Natural killer cell (primary cell): ENCODE measurements around the gene SLC39A11. TPM values are rescaled to one million over a fixed set of nuclear protein-coding genes. Genes with fewer than 3 reads are reported as not detected.
"Not testable (repeated sequence)": the region's sequence is repeated elsewhere in the genome, so short reads cannot be mapped to it uniquely, and the experiment has no call there.

ENCODE experiments used
- ATAC-seq, 3 donors: fragments of 150-1000 bp in 2 of 3; fragments of 200-7000 bp in 1 of 3; cut with Tn5 transposase; 1 replicate in 1 of 3; 2 replicates in 2 of 3; pipeline ENCODE4 v1.10.0; 2021; ENCODE audit warnings: mild to moderate bottlenecking in 2 of 3, moderate library complexity in 2 of 3
- DNase-seq, 2 donors: peaks; one replicate each; pipeline versions ENCODE4 v3.0.0 to v3.0.0-alpha.2; 2013 to 2021; ENCODE audit warnings: mixed read lengths in 1 of 2
- H3K27ac ChIP-seq: one replicate; pipeline ENCODE4 v1.5.1; 2013; ENCODE audit warnings: mild to moderate bottlenecking, low read length
- H3K27me3 ChIP-seq: one replicate; pipeline ENCODE4 v1.6.1; 2013; ENCODE audit warnings: low read length; ENCODE audit not compliant: control insufficient read depth, insufficient read depth
- H3K36me3 ChIP-seq: one replicate; pipeline ENCODE4 v1.6.1; 2013; ENCODE audit warnings: low read length; ENCODE audit not compliant: control insufficient read depth, insufficient read depth
- H3K4me1 ChIP-seq: one replicate; pipeline ENCODE4 v1.6.1; 2013; ENCODE audit warnings: low read length; ENCODE audit not compliant: control insufficient read depth, insufficient read depth
- H3K4me3 ChIP-seq: one replicate; pipeline ENCODE4 v1.5.1; 2013; ENCODE audit warnings: low read length
- H3K9me3 ChIP-seq: one replicate; pipeline ENCODE4 v1.6.1; 2013; ENCODE audit warnings: low read length; ENCODE audit not compliant: control insufficient read depth, insufficient read depth
- H3K27ac Mint-ChIP-seq, 2 donors: one replicate each; pipeline ENCODE4 v1.8.0; 2022; ENCODE audit warnings: mild to moderate bottlenecking in 2 of 2, mixed read lengths in 2 of 2, moderate library complexity in 1 of 2
- H3K27me3 Mint-ChIP-seq, 2 donors: one replicate each; pipeline ENCODE4 v1.8.0; 2022; ENCODE audit warnings: low read depth in 2 of 2, mixed read lengths in 2 of 2
- H3K36me3 Mint-ChIP-seq: one replicate; pipeline ENCODE4 v1.8.0; 2022; ENCODE audit warnings: mixed read lengths
- H3K4me1 Mint-ChIP-seq, 2 donors: one replicate each; pipeline ENCODE4 v1.8.0; 2022; ENCODE audit warnings: mixed read lengths in 2 of 2
- H3K4me3 Mint-ChIP-seq: one replicate; pipeline ENCODE4 v1.8.0; 2022; ENCODE audit warnings: mild to moderate bottlenecking, moderate library complexity, mixed read lengths
- H3K9me3 Mint-ChIP-seq, 2 donors: one replicate each; pipeline ENCODE4 v1.8.0; 2022; ENCODE audit warnings: mixed read lengths in 2 of 2
- WGBS: methylation state at CpG from one replicate; pipeline ENCODE4 v1.1.7; 2013; ENCODE audit warnings: missing lambda C conversion rate; ENCODE audit not compliant: insufficient coverage; 5-methylcytosine and 5-hydroxymethylcytosine counted together
- intact Hi-C: fragments of 100-400 bp; cut with micrococcal nuclease; formaldehyde crosslinking; loops from one replicate; pipeline ENCODE4 v1.14.2; 2022
- total RNA-seq, 4 donors: library from RNA; stranded (reverse); fragments of 120-200 nt in 1 of 4; gene quantifications; one replicate each; pipeline versions ENCODE4 v1.2.3 to v1.2.4, GENCODE V29; 2013 to 2022
- TF ChIP-seq, protein P1 (sequence below): fragments of 200-600 bp; IDR thresholded peaks from one replicate; pipeline ENCODE4 v1.8.0; 2022; ENCODE audit warnings: antibody characterized with exemption

SLC39A11 gene
- total RNA-seq, 3 donors from 2014 or later (not counting 1 experiment from before 2014, with no cell fraction given) = 32.6 to 44.9 (median 39.4) TPM

DNA sequence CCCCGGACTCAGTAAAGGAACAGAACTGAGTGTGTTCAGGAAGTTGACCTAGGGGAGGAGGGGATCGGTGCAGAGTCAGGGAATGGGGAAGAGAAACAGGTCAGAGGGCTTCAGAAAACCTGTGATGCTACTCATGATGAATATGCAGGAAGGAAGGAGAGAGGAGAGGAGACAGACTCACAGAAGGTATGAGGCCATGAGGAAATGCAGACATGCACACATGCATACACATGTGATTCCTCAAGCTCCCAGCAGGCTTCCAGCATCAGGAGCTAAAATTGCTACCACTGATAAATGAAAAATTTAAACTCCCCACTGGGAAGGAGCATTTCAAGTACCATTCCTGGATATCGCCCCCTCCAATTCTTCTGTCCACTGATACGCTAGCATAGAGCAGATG, 262.6 kb downstream of the SLC39A11 start:
- Histone ChIP-seq H3K36me3 (no peaks in the 10 kb centered on the region), H3K4me3 (no peak overlapping the region), H3K27ac (no peak overlapping the region), H3K4me1 (no peaks in the 10 kb centered on the region), H3K9me3 (peaks cover 12% of the 10 kb centered on the region), H3K27me3 (no peaks in the 10 kb centered on the region)
- Mint-ChIP-seq H3K27ac (no peak overlapping the region), H3K4me3 (no peak overlapping the region), H3K27me3 (no peaks in the 10 kb centered on the region), H3K4me1 (no peaks in the 10 kb centered on the region), H3K9me3 (peaks cover 0 to 4% of the 10 kb centered on the region in 2 donors), H3K36me3 (peaks cover 24% of the 10 kb centered on the region)
- ATAC-seq = no peak
- intact Hi-C loops = no loop called here
- TF ChIP-seq, protein P1, sequence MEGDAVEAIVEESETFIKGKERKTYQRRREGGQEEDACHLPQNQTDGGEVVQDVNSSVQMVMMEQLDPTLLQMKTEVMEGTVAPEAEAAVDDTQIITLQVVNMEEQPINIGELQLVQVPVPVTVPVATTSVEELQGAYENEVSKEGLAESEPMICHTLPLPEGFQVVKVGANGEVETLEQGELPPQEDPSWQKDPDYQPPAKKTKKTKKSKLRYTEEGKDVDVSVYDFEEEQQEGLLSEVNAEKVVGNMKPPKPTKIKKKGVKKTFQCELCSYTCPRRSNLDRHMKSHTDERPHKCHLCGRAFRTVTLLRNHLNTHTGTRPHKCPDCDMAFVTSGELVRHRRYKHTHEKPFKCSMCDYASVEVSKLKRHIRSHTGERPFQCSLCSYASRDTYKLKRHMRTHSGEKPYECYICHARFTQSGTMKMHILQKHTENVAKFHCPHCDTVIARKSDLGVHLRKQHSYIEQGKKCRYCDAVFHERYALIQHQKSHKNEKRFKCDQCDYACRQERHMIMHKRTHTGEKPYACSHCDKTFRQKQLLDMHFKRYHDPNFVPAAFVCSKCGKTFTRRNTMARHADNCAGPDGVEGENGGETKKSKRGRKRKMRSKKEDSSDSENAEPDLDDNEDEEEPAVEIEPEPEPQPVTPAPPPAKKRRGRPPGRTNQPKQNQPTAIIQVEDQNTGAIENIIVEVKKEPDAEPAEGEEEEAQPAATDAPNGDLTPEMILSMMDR = no peak
- 80% methylated on average over 4 of the region's 4 CpGs for WGBS
- no peak for DNase-seq

DNA sequence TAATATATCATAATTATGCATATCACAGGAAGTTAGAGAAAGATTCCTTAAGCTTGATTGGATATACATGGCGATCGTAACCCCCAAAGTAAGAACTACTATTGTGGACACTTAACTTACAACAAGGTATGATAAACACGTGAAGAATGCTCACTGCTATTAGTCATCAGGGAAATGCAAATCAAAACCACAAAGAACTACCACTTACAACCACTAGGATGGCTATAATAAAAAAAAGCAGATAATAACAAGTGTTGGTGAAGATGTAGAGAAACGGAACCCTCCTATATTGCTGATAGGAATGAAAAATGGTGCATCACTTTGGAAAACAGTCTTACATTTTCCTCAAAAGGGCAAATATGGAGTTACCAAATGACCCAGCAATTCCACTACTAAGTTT, 265.9 kb downstream of the SLC39A11 start:
- Histone ChIP-seq H3K27me3 (no peaks in the 10 kb centered on the region), H3K4me3 (no peak overlapping the region), H3K27ac (no peak overlapping the region), H3K9me3 (peaks cover 16% of the 10 kb centered on the region), H3K4me1 (peaks cover 7% of the 10 kb centered on the region), H3K36me3 (no peaks in the 10 kb centered on the region)
- no peaks in the 10 kb centered on the region for H3K27me3 Mint-ChIP-seq
- peaks cover 6 to 9% of the 10 kb centered on the region in 2 donors for H3K9me3 Mint-ChIP-seq
- TF ChIP-seq, protein P1 = no peak
- H3K4me1 Mint-ChIP-seq = peaks cover 7 to 25% of the 10 kb centered on the region in 2 donors
- intact Hi-C loops = no loop called here
- no peak overlapping the region for H3K4me3 Mint-ChIP-seq
- WGBS = 100% methylated on average over 2 of the region's 4 CpGs
- peaks cover 33% of the 10 kb centered on the region for H3K36me3 Mint-ChIP-seq
- H3K27ac Mint-ChIP-seq = no peak overlapping the region
- DNase-seq = no peak
- no peak for ATAC-seq

DNA sequence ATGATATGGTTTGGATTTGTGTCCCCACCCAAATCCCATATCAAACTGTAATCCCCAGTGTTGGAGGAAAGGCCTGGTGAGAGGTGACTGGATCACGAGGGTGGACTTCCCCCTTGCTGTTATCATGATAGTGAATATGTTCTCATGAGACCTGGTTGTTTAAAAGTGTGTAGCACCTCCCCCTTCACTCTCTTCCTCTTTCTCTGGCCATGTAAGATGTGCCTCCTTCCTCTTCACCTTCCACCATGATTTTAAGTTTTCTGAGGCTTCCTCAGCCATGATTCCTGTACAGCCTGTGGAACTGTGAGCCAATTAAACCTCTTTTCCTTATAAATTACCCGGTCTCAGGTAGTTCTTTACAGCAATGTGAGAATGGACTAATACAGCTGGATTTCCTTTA, 266.4 kb downstream of the SLC39A11 start:
- intact Hi-C loops, H3K4me3 Mint-ChIP-seq, DNase-seq, H3K27ac Mint-ChIP-seq, H3K9me3 Mint-ChIP-seq, H3K27me3 ChIP-seq, H3K27ac ChIP-seq, H3K4me1 ChIP-seq, H3K36me3 ChIP-seq, H3K27me3 Mint-ChIP-seq, ATAC-seq, H3K4me3 ChIP-seq: not testable (repeated sequence)
- Mint-ChIP-seq H3K4me1 (peaks cover 7 to 25% of the 10 kb centered on the region in 2 donors), H3K36me3 (peaks cover 33% of the 10 kb centered on the region)
- WGBS = no CpG with 5 or more reads among the region's 2 CpGs
- H3K9me3 ChIP-seq = peaks cover 16% of the 10 kb centered on the region

DNA sequence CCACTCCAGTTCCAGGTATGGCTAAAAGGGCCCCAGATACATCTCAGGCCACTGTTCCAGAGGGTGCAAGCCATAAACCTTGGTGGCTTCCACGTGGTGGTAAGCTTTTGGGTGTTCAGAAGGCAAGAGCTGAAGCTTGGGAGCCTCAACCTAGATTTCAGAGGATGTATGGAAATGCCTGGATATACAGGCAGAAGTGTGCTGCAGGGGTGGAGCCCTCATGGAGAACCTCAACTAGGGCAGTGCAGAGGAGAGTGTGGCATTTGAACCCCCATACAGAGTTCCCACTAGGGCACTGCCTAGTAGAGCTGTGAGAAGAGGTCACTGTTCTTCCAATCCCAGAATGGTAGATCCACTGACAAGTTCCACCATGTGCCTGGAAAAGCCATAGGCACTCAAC, 267.3 kb downstream of the SLC39A11 start:
- H3K4me1 ChIP-seq = peaks cover 7% of the 10 kb centered on the region
- Mint-ChIP-seq H3K36me3 (peaks cover 33% of the 10 kb centered on the region), H3K27ac (no peak overlapping the region), H3K27me3 (no peaks in the 10 kb centered on the region), H3K4me3 (no peak overlapping the region), H3K4me1 (peaks cover 12 to 30% of the 10 kb centered on the region in 2 donors), H3K9me3 (peaks cover 6 to 9% of the 10 kb centered on the region in 2 donors)
- no peak overlapping the region for H3K4me3 ChIP-seq
- TF ChIP-seq, protein P1 = no peak
- WGBS = 62% methylated on average over 1 of the region's 1 CpG
- H3K9me3 ChIP-seq = peaks cover 16% of the 10 kb centered on the region
- H3K27me3 ChIP-seq = no peaks in the 10 kb centered on the region
- no peak for ATAC-seq
- no peaks in the 10 kb centered on the region for H3K36me3 ChIP-seq
- intact Hi-C loops = no loop called here
- no peak for DNase-seq
- H3K27ac ChIP-seq = no peak overlapping the region

DNA sequence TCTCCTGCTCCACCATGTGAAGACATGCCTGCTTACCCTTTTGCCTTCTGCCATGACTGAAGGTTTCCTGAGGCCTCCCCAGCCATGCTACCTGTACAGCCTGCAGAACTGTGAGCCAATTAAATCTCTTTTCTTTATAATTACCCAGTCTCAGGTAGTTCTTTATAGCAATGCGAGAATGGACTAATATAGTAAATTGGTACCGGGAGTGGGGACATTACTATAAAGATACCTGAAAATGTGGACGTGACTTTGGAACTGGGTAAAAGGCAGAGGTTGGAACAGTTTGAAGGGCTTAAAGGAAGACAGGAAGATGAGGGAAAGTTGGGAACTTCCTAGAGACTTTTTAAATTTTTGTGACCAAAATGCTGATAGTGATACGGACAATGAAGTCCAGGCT, 268.2 kb downstream of the SLC39A11 start:
- peaks cover 16% of the 10 kb centered on the region for H3K9me3 ChIP-seq
- peaks cover 33% of the 10 kb centered on the region for H3K36me3 Mint-ChIP-seq
- H3K4me3 ChIP-seq, H3K4me3 Mint-ChIP-seq, H3K27ac ChIP-seq, H3K9me3 Mint-ChIP-seq, H3K27me3 Mint-ChIP-seq, DNase-seq, H3K27me3 ChIP-seq, H3K4me1 ChIP-seq, H3K27ac Mint-ChIP-seq, ATAC-seq, H3K36me3 ChIP-seq, intact Hi-C loops: not testable (repeated sequence)
- WGBS = 98% methylated on average over 4 of the region's 4 CpGs
- peaks cover 12 to 31% of the 10 kb centered on the region in 2 donors for H3K4me1 Mint-ChIP-seq
